ENCODE data around the gene LRP6. TPM values are rescaled to one million over a fixed set of nuclear protein-coding genes. Genes with fewer than 3 reads are reported as not detected.

LRP6 gene
- total RNA-seq, 2 donors from 2014 or later = 23.0 to 34.7 TPM

DNA sequence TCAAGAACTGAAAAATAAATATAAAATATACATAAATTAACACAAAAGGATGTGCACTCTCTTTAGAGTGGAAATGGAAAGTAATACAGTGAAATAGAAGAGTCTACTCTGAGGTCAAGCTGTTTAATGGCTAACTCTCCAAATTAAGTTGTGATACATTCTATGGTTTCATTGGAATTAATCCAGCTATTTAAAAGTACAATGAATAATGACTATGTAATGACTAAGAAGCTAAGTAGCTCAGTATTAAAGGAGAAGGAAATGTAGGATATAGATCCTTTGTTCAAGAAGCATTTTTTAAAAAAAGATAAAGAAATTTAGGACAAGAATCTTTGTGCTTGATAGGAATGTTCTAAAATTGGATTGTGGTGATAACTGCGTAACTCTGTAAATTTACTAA, 85.3 kb downstream of the LRP6 start:
- H3K9me3 ChIP-seq = no peaks in the 10 kb centered on the region
- no peaks in the 10 kb centered on the region for H3K36me3 ChIP-seq
- whole genome bisulfite sequencing = 98% methylated on average over 1 of the region's 1 CpG
- DNase-seq (ENCODE audit: low spot score) = no peak
- H3K27ac ChIP-seq = no peak overlapping the region
- no peaks in the 10 kb centered on the region for H3K4me1 ChIP-seq (replicated peaks)
- intact Hi-C loops (cut with DNase I) = no loop called here
- TF ChIP-seq, protein P1, sequence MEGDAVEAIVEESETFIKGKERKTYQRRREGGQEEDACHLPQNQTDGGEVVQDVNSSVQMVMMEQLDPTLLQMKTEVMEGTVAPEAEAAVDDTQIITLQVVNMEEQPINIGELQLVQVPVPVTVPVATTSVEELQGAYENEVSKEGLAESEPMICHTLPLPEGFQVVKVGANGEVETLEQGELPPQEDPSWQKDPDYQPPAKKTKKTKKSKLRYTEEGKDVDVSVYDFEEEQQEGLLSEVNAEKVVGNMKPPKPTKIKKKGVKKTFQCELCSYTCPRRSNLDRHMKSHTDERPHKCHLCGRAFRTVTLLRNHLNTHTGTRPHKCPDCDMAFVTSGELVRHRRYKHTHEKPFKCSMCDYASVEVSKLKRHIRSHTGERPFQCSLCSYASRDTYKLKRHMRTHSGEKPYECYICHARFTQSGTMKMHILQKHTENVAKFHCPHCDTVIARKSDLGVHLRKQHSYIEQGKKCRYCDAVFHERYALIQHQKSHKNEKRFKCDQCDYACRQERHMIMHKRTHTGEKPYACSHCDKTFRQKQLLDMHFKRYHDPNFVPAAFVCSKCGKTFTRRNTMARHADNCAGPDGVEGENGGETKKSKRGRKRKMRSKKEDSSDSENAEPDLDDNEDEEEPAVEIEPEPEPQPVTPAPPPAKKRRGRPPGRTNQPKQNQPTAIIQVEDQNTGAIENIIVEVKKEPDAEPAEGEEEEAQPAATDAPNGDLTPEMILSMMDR (IDR thresholded peaks at IDR 0.05) = no peak
- TF ChIP-seq POLR2A (IDR thresholded peaks at IDR 0.05) (no peak), POLR2AphosphoS5 (IDR thresholded peaks at IDR 0.05) (no peak)
- H3K27me3 ChIP-seq (replicated peaks; ENCODE audit: insufficient read depth) = no peaks in the 10 kb centered on the region
- no peak overlapping the region for H3K4me3 ChIP-seq

DNA sequence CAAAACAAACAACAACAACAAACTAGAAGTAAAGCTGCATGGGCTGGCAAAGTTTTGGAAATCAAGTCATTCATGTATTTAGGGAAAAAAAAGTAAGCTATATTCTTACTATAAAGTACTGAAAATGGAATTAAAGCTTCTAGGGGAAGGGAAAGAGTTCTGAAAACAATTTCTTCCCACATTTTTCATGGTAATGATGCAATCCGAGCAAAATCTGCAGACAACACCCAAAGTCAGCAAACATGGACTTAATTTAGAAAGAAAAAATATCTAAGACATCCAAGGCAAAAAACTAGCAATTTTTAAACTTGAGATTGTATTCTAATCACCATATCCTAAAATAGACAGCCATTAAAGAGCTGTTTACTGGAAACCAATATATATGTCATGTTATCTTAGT, 86.3 kb downstream of the LRP6 start:
- no peak overlapping the region for H3K4me3 ChIP-seq
- WGBS = 89% methylated on average over 1 of the region's 1 CpG
- no peak for DNase-seq (ENCODE audit: low spot score)
- H3K36me3 ChIP-seq = no peaks in the 10 kb centered on the region
- H3K4me1 ChIP-seq (replicated peaks) = no peaks in the 10 kb centered on the region
- intact Hi-C loops (cut with DNase I) = no loop called here
- TF ChIP-seq, protein P1 (IDR thresholded peaks at IDR 0.05) = no peak
- H3K27me3 ChIP-seq (replicated peaks; ENCODE audit: insufficient read depth) = no peaks in the 10 kb centered on the region
- no peaks in the 10 kb centered on the region for H3K9me3 ChIP-seq
- H3K27ac ChIP-seq = no peak overlapping the region

DNA sequence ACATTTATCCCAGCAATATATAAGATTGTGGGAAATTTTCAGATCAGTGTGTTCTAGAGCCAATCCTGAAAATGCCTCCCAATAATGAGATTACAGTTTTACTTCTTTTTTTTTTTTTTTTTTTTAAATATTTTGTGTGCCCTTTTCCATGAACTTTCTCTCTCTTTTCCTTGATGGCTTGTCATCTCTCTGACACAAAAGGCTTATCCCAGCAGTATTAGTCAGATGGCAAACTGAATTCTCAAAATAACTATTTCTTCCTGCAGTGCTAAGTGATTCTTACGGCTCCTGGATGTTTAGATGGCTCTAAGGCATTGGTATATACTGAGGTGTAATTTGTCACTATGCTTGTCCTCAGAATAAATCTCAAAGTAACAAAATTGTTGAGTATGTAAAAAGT, 86.7 kb downstream of the LRP6 start:
- Histone ChIP-seq H3K27ac (no peak overlapping the region), H3K4me3 (no peak overlapping the region), H3K9me3 (no peaks in the 10 kb centered on the region), H3K4me1 (replicated peaks) (no peaks in the 10 kb centered on the region), H3K36me3 (no peaks in the 10 kb centered on the region), H3K27me3 (replicated peaks; ENCODE audit: insufficient read depth) (no peaks in the 10 kb centered on the region)
- TF ChIP-seq POLR2A (IDR thresholded peaks at IDR 0.05) (no peak), POLR2AphosphoS5 (IDR thresholded peaks at IDR 0.05) (no peak)
- TF ChIP-seq, protein P1 (IDR thresholded peaks at IDR 0.05) = no peak
- DNase-seq (ENCODE audit: low spot score) = no peak
- intact Hi-C loops (cut with DNase I) = no loop called here
- WGBS = 40% methylated on average over 1 of the region's 1 CpG

DNA sequence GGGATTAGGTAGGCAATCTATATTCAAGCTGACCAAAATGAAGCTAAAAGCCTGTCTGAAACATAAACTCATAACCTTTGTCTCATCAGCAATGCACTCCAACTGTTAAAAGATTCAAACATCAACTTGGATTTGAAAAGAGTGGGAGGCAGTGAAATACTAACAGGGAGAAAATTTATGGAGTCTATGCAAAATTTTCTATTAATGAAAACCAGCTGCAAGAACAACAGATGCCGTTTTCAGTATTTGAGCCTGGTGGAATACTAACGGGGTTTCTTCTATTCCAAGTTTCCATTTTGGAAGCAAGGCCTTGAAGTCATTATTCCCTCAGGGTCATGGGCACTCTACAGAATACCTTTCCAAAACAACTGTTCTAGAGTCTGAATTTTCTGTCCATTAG, 88.3 kb downstream of the LRP6 start:
- H3K9me3 ChIP-seq = no peaks in the 10 kb centered on the region
- no peak overlapping the region for H3K27ac ChIP-seq
- intact Hi-C loops (cut with DNase I) = no loop called here
- TF ChIP-seq POLR2AphosphoS5 (IDR thresholded peaks at IDR 0.05) (no peak), POLR2A (IDR thresholded peaks at IDR 0.05) (no peak)
- TF ChIP-seq, protein P1 (IDR thresholded peaks at IDR 0.05) = no peak
- H3K36me3 ChIP-seq = no peaks in the 10 kb centered on the region
- H3K27me3 ChIP-seq (replicated peaks; ENCODE audit: insufficient read depth) = no peaks in the 10 kb centered on the region
- WGBS = 52% methylated on average over 2 of the region's 2 CpGs
- H3K4me1 ChIP-seq (replicated peaks) = no peaks in the 10 kb centered on the region
- H3K4me3 ChIP-seq = no peak overlapping the region
- DNase-seq (ENCODE audit: low spot score) = no peak

DNA sequence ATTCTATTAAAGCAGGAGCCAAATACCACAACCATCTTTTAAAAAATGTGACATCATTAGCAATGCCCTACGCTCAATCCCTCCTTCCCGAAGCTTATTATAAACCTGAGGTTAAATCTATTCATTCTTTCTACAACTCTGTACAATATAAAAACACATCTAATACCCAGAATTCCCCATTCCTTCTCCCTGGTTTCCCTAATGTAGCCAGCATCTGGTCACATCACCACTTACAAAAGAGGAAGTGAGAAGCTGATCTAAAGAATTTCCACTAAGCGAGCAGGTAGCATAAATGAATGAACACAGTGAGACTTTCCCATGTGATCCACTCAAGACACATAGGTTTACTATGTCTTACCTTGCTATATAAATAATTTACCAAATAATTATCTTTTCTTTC, 90.4 kb downstream of the LRP6 start:
- Histone ChIP-seq H3K36me3 (no peaks in the 10 kb centered on the region), H3K9me3 (no peaks in the 10 kb centered on the region), H3K27ac (no peak overlapping the region), H3K27me3 (replicated peaks; ENCODE audit: insufficient read depth) (no peaks in the 10 kb centered on the region), H3K4me1 (replicated peaks) (peaks cover 5% of the 10 kb centered on the region), H3K4me3 (no peak overlapping the region)
- 88% methylated on average over 3 of the region's 3 CpGs for WGBS
- DNase-seq (ENCODE audit: low spot score) = no peak
- intact Hi-C loops (cut with DNase I) = no loop called here
- TF ChIP-seq, protein P1 (IDR thresholded peaks at IDR 0.05) = no peak
- no peak for TF ChIP-seq POLR2AphosphoS5 (IDR thresholded peaks at IDR 0.05)
- TF ChIP-seq POLR2A (IDR thresholded peaks at IDR 0.05) = no peak

All from prostate gland (tissue), 2 donors.